SK-N-SH (cell line): Measurements from ENCODE around the gene KLHDC10.

Source experiments
- CHD2 ChIP-seq: fragments of 150-350 bp; IDR thresholded peaks from 2 replicates; pipeline ENCODE4 v1.6.1; 2018; ENCODE audit warnings: low read length; ENCODE audit not compliant: partially characterized antibody
- FOXM1 ChIP-seq: IDR thresholded peaks from 2 replicates; pipeline ENCODE4 v1.4.0; 2012; ENCODE audit warnings: low read depth, mild to moderate bottlenecking
- NFIC ChIP-seq: IDR thresholded peaks from 2 replicates; pipeline ENCODE4 v1.4.0; 2012; ENCODE audit warnings: borderline replicate concordance
- NRF1 ChIP-seq: IDR thresholded peaks from 2 replicates; pipeline ENCODE4 v1.6.1; 2012; ENCODE audit warnings: low read depth, mild to moderate bottlenecking, low read length
- POLR2AphosphoS5 ChIP-seq: IDR thresholded peaks from 2 replicates; pipeline ENCODE4 v1.6.1; 2012; ENCODE audit warnings: low read depth, low read length
- REST ChIP-seq: IDR thresholded peaks from 2 replicates; pipeline ENCODE4 v1.6.1; 2012; ENCODE audit warnings: mild to moderate bottlenecking, low read depth, low read length, moderate library complexity
- SIN3A ChIP-seq: IDR thresholded peaks from 2 replicates; pipeline ENCODE4 v1.6.1; 2012; ENCODE audit warnings: low read depth, mild to moderate bottlenecking, low read length, moderate library complexity, borderline replicate concordance
- TF ChIP-seq, protein P1 (sequence below): fragments of 200-600 bp; sonication (generic); IDR thresholded peaks from 2 replicates; pipeline ENCODE4 v1.6.1; 2017; ENCODE audit warnings: antibody characterized with exemption, mild to moderate bottlenecking, moderate library complexity
- TF ChIP-seq, protein P2 (sequence below): IDR thresholded peaks from 2 replicates; pipeline ENCODE4; 2012

GRCh38 chr7:130112093-130112492 is 41.8 kb downstream of the KLHDC10 start:
- TF ChIP-seq NFIC (no peak), POLR2AphosphoS5 (no peak), NRF1 (no peak), REST (no peak), CHD2 (no peak), SIN3A (no peak), FOXM1 (no peak)
- TF ChIP-seq, protein P1, sequence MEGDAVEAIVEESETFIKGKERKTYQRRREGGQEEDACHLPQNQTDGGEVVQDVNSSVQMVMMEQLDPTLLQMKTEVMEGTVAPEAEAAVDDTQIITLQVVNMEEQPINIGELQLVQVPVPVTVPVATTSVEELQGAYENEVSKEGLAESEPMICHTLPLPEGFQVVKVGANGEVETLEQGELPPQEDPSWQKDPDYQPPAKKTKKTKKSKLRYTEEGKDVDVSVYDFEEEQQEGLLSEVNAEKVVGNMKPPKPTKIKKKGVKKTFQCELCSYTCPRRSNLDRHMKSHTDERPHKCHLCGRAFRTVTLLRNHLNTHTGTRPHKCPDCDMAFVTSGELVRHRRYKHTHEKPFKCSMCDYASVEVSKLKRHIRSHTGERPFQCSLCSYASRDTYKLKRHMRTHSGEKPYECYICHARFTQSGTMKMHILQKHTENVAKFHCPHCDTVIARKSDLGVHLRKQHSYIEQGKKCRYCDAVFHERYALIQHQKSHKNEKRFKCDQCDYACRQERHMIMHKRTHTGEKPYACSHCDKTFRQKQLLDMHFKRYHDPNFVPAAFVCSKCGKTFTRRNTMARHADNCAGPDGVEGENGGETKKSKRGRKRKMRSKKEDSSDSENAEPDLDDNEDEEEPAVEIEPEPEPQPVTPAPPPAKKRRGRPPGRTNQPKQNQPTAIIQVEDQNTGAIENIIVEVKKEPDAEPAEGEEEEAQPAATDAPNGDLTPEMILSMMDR, result no peak
- TF ChIP-seq, protein P2, sequence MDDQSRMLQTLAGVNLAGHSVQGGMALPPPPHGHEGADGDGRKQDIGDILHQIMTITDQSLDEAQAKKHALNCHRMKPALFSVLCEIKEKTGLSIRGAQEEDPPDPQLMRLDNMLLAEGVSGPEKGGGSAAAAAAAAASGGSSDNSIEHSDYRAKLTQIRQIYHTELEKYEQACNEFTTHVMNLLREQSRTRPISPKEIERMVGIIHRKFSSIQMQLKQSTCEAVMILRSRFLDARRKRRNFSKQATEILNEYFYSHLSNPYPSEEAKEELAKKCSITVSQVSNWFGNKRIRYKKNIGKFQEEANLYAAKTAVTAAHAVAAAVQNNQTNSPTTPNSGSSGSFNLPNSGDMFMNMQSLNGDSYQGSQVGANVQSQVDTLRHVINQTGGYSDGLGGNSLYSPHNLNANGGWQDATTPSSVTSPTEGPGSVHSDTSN, result no peak
